ENCODE measurements around the gene TROAP.
"Not testable (repeated sequence)": the region's sequence is repeated elsewhere in the genome, so short reads cannot be mapped to it uniquely, and the experiment has no call there.

The TROAP gene

DNA sequence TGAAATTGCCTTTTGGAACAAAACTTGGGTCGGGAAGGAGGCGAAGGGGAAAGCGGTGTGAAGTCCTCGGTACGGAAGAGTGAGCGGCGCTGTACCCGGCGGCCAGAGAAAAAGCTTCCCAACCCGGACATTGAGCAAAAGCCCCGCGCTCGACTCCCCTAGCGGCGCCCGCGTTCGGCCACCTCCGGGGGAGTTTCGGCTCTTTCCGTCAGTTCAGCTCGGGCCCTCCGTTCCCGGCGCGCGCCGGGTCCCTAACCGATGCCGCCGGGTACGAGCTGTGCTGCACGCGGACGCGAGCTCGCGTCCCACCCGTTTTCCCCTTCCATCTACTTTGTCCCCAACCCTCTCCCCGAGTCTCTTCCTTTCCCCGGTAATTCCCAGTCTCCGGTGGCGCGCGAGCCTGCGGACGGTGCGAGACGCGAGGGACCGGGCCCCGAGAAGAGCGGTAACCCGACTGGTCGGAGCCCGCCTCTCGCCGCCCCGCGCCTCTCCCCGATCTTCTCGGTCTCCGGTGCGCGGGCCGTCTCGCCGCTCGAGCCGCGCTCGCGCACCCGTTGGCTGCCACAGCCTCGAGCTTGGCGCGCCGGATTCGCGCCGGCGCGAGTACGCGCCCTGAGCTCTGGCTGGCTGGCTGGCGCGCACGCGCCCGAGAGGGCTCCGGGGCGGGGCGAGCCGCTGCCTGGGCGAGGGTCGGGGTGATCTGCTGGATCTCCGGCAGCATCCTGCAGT lies 43.8 kb downstream of the TROAP start:
- Histone ChIP-seq H3K4me3 (ENCODE audit: low read depth in 1 of 2, low read length in 2 of 2) (peak overlapping the region; percentile 74 to 89), H3K36me3 (ENCODE audit: insufficient read depth, low read length) (no peaks in the 10 kb centered on the region), H3K27ac (ENCODE audit: low read depth, low read length) (peak overlapping the region; percentile 96), H3K4me1 (ENCODE audit: insufficient read depth, low read length) (peaks cover 17% of the 10 kb centered on the region), H3K9me3 (ENCODE audit: low read length) (no peaks in the 10 kb centered on the region), H3K27me3 (ENCODE audit: control insufficient read depth in 1 of 2, insufficient read depth in 2 of 2, low read length in 2 of 2) (no peaks in the 10 kb centered on the region), H3K9ac (ENCODE audit: low read length) (peak overlapping the region; percentile 66)

DNA sequence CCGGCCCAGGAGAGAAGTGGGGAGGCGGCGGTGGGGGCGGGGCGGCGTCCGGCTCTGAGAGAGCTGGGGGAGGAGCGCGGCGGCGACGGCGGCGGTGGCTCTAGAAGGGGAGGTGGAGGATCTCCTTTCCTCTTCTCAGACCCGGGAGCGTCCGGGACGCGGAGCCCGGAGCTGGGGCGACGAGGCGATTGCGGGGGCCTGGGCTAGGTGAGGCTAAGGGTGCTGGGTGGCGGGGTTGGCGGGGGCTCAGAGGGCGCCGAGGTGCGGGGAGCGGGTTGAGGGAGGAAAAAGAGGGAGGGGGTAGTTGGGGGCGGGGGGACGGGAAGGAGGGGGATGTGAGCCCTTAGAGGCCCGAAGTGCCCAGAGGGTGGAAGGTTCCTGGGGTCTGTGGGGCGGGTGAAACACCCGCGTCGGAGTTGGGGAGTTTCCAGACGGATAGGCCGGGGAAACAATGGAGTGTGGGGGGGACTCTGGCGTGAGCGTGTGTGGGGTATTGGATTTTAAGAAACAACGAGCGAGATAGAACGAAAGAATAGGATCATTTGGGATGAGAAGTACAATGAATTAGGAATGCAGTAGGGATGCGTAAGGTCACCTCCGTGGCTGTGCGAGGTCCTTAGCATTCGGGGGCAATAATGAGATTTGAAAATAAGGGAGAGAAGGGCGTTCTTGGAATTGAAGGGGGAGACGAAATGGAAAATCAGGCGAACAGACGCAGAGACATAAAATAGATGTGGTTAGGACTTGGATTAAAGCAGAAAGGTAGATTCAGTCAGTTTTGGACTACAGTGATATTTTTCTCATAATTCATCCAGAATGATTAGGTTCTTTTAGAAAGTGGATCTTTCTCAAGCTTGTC lies 44.6 kb downstream of the TROAP start, which contains the start of gene SPATS2:
Gene SPATS2 (plus strand): TSS at position 82 of the 859 bp plus-strand sequence. CDS start 93,551 bp downstream, outside the sequence.
- peaks cover 17% of the 10 kb centered on the region for H3K4me1 ChIP-seq (ENCODE audit: insufficient read depth, low read length)
- peak within 1 kb of the TSS; percentile 96 for H3K27ac ChIP-seq (ENCODE audit: low read depth, low read length)
- no peaks in the 10 kb centered on the region for H3K36me3 ChIP-seq (ENCODE audit: insufficient read depth, low read length)
- H3K9me3 ChIP-seq (ENCODE audit: low read length) = no peaks in the 10 kb centered on the region
- peak within 1 kb of the TSS; percentile 66 for H3K9ac ChIP-seq (ENCODE audit: low read length)
- peak within 1 kb of the TSS; percentile 74 to 89 for H3K4me3 ChIP-seq (ENCODE audit: low read depth in 1 of 2, low read length in 2 of 2)
- H3K27me3 ChIP-seq (ENCODE audit: control insufficient read depth in 1 of 2, insufficient read depth in 2 of 2, low read length in 2 of 2) = no peaks in the 10 kb centered on the region

DNA sequence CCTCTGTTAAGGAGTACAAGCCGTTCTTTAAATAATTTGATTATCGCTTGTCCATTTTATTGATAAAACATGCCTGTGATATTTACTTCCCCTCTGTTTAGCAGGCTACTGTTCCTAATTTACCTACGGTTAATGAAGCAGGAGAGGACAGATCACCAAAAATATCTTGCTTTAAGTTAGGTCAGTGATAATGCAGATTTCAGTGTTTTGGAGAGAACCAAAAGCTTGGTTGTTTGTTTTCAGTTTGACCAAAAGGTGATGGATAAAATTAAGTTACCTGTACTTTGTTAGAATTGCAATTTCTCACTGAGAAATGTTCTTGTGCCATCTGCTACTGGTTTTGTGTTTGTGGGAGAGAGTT lies 45.2 kb downstream of the TROAP start:
- Histone ChIP-seq H3K27me3 (ENCODE audit: control insufficient read depth in 1 of 2, insufficient read depth in 2 of 2, low read length in 2 of 2) (no peaks in the 10 kb centered on the region), H3K4me3 (ENCODE audit: low read depth in 1 of 2, low read length in 2 of 2) (peak overlapping the region in 1 of 2 donors; percentile 74)

DNA sequence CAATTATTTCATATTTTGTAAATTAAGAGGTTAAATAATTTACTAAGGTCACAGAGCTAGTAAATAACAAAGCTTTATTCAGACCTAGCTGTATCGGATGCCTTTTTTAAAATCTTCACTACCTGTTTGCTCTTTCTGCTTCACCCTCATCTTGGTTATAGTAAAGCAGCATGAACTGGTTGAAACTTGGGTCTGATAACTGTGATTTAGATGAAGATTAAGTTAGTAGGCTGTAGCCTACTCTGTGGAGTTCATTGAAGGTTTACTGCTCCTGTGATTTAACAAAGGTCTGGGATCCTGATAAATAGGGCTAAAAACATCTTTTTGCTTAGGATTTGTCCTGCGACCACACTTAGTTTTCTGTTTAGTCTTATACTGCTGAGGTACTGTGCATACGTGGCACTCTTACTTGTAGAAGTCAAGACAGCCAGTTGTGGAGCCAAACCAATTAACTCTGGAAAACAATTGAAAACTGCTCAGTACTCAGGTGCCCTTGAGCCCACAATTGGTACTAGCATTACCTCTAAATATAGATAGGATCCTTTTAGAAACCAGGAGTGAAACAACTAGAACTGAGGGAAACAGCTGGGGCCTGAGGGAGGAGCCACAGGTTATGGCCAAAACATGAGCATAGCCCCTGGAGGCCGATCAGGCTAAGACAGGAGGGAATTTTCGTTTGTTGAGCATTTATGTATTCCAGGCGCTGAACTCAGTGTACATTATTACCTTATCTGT lies 46.5 kb downstream of the TROAP start:
- Histone ChIP-seq H3K36me3 (ENCODE audit: insufficient read depth, low read length) (no peaks in the 10 kb centered on the region), H3K27ac (ENCODE audit: low read depth, low read length) (peak overlapping the region; percentile 52)

More for the DNA sequence above, 45.2 kb downstream of the TROAP start:
- H3K9me3 ChIP-seq (ENCODE audit: low read length) = no peaks in the 10 kb centered on the region
- H3K36me3 ChIP-seq (ENCODE audit: insufficient read depth, low read length) = no peaks in the 10 kb centered on the region
- H3K4me1 ChIP-seq (ENCODE audit: insufficient read depth, low read length) = peaks cover 17% of the 10 kb centered on the region
- peak overlapping the region; percentile 96 for H3K27ac ChIP-seq (ENCODE audit: low read depth, low read length)
- peak overlapping the region; percentile 54 for H3K9ac ChIP-seq (ENCODE audit: low read length)

DNA sequence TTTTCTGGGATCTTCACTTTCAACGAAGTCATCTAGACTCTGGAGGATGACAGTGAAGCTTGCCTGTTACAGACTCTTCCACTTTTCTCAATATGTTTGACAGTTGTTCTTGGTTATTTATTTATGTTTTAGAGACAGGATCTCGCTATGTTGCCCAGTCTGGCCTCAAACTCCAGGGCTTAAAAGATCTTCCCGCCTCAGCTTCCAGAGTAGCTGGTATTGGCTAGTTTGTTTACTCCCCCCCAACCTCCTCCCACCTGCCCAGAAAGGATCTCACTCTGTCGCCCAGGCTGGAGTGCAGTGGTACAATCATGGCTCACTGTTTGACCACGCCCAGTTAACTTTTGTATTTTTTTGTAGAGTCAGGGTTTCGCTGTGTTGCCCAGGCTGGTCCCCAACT lies 47.5 kb downstream of the TROAP start:
- Histone ChIP-seq H3K4me1 (ENCODE audit: insufficient read depth, low read length) (peaks cover 17% of the 10 kb centered on the region), H3K27ac (ENCODE audit: low read depth, low read length) (no peak overlapping the region), H3K27me3 (ENCODE audit: control insufficient read depth in 1 of 2, insufficient read depth in 2 of 2, low read length in 2 of 2) (no peaks in the 10 kb centered on the region), H3K9ac (ENCODE audit: low read length) (no peak overlapping the region), H3K36me3 (ENCODE audit: insufficient read depth, low read length) (no peaks in the 10 kb centered on the region), H3K4me3 (ENCODE audit: low read depth in 1 of 2, low read length in 2 of 2) (no peak overlapping the region), H3K9me3 (ENCODE audit: low read length) (no peaks in the 10 kb centered on the region)

More for the DNA sequence above, 46.5 kb downstream of the TROAP start:
- H3K9me3 ChIP-seq (ENCODE audit: low read length) = no peaks in the 10 kb centered on the region
- H3K9ac ChIP-seq (ENCODE audit: low read length) = no peak overlapping the region
- no peak overlapping the region for H3K4me3 ChIP-seq (ENCODE audit: low read depth in 1 of 2, low read length in 2 of 2)
- H3K4me1 ChIP-seq (ENCODE audit: insufficient read depth, low read length) = peaks cover 17% of the 10 kb centered on the region
- no peaks in the 10 kb centered on the region for H3K27me3 ChIP-seq (ENCODE audit: control insufficient read depth in 1 of 2, insufficient read depth in 2 of 2, low read length in 2 of 2)

DNA sequence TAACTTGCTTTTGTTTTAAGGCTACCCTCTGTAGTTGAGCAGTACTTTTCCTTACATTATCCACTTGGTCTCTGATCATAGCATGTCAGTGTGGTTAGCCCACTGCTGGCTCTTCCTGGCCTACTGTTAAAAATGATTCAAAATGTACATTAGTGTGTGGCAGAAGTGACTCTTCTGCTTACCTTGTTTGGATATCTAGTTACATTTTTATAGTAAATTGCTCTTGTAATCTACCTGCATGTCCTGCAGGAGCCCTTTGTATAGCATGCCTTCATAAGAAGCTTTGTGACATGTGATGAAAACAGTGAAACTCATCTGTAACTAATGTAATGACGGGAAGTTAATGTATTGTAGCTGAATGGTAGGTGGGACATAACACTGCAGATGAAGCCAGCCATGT lies 52.4 kb downstream of the TROAP start:
- H3K9ac ChIP-seq (ENCODE audit: low read length) = no peak overlapping the region
- no peaks in the 10 kb centered on the region for H3K9me3 ChIP-seq (ENCODE audit: low read length)
- no peaks in the 10 kb centered on the region for H3K27me3 ChIP-seq (ENCODE audit: control insufficient read depth in 1 of 2, insufficient read depth in 2 of 2, low read length in 2 of 2)
- H3K4me1 ChIP-seq (ENCODE audit: insufficient read depth, low read length) = no peaks in the 10 kb centered on the region
- H3K36me3 ChIP-seq (ENCODE audit: insufficient read depth, low read length) = no peaks in the 10 kb centered on the region
- H3K27ac ChIP-seq (ENCODE audit: low read depth, low read length) = no peak overlapping the region
- H3K4me3 ChIP-seq (ENCODE audit: low read depth in 1 of 2, low read length in 2 of 2) = no peak overlapping the region

DNA sequence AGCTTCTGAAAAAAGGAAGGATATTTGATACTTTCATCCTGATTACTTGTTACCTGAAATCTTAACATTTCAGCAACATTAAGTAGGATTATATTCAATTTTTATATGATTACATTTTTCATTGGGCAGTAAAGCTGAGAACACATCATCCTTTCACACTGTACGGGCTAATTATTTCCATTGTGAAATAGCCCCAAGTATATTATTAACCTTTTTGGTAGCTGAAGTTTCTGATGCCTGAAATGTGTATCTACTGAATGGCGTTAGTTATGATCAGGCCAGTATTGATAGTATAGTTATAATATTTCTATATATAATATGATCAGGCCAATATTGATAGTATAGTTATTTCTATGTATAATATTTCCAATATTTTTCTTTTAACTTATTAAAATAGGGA lies 54.3 kb downstream of the TROAP start:
- Histone ChIP-seq H3K9ac (ENCODE audit: low read length) (no peak overlapping the region), H3K9me3 (ENCODE audit: low read length) (no peaks in the 10 kb centered on the region), H3K27me3 (ENCODE audit: control insufficient read depth in 1 of 2, insufficient read depth in 2 of 2, low read length in 2 of 2) (no peaks in the 10 kb centered on the region), H3K4me1 (ENCODE audit: insufficient read depth, low read length) (no peaks in the 10 kb centered on the region), H3K4me3 (ENCODE audit: low read depth in 1 of 2, low read length in 2 of 2) (no peak overlapping the region), H3K27ac (ENCODE audit: low read depth, low read length) (no peak overlapping the region), H3K36me3 (ENCODE audit: insufficient read depth, low read length) (no peaks in the 10 kb centered on the region)

DNA sequence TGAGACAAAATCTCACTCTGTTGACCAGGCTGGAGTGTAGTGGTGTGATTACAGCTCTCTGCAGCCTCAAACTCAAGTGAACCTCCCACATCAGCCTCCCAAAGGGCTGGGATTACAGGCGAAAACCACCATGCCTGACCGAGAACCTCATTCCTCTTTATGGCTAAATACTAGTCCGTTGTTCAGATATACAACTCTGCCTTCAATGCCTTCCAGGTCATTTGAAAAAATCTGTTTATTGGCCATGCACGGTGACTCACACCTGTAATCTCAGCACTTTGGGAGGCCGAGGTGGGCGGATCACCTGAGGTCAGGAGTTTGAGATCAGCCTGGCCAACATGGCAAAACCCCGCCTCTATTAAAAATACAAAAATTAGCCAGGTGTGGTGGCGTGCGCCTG lies 57.1 kb downstream of the TROAP start:
- H3K4me1 ChIP-seq (ENCODE audit: insufficient read depth, low read length); H3K27ac ChIP-seq (ENCODE audit: low read depth, low read length): not testable (repeated sequence)

More for the DNA sequence above, 57.1 kb downstream of the TROAP start:
- H3K4me3 ChIP-seq (ENCODE audit: low read depth in 1 of 2, low read length in 2 of 2); H3K27me3 ChIP-seq (ENCODE audit: control insufficient read depth in 1 of 2, insufficient read depth in 2 of 2, low read length in 2 of 2); H3K36me3 ChIP-seq (ENCODE audit: insufficient read depth, low read length); H3K9ac ChIP-seq (ENCODE audit: low read length); H3K9me3 ChIP-seq (ENCODE audit: low read length): not testable (repeated sequence)

All from muscle layer of colon (tissue), 2 donors.